ENCODE measurements around the gene ZNF629. TPM values are rescaled to one million over a fixed set of nuclear protein-coding genes. Genes with fewer than 3 reads are reported as not detected.

The ZNF629 gene
- total and polyA plus RNA-seq, 2 of the 4 experiments (the other 2 are of a cell fraction) = 7.3 to 9.1 TPM

- no peak for TF ChIP-seq FOS (IDR thresholded peaks at IDR 0.05; ENCODE audit: low read depth, low read length)
- TF ChIP-seq, protein P1, sequence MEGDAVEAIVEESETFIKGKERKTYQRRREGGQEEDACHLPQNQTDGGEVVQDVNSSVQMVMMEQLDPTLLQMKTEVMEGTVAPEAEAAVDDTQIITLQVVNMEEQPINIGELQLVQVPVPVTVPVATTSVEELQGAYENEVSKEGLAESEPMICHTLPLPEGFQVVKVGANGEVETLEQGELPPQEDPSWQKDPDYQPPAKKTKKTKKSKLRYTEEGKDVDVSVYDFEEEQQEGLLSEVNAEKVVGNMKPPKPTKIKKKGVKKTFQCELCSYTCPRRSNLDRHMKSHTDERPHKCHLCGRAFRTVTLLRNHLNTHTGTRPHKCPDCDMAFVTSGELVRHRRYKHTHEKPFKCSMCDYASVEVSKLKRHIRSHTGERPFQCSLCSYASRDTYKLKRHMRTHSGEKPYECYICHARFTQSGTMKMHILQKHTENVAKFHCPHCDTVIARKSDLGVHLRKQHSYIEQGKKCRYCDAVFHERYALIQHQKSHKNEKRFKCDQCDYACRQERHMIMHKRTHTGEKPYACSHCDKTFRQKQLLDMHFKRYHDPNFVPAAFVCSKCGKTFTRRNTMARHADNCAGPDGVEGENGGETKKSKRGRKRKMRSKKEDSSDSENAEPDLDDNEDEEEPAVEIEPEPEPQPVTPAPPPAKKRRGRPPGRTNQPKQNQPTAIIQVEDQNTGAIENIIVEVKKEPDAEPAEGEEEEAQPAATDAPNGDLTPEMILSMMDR (conservative IDR thresholded peaks at IDR 0.05; ENCODE audit: low read depth, low read length) = no peak
- TF ChIP-seq MAFK (IDR thresholded peaks at IDR 0.05; ENCODE audit: low read depth, low read length) = no peak
Observed at GRCh38 chr16:30780021-30780420, 7.0 kb downstream of the ZNF629 start (continued).

DNA sequence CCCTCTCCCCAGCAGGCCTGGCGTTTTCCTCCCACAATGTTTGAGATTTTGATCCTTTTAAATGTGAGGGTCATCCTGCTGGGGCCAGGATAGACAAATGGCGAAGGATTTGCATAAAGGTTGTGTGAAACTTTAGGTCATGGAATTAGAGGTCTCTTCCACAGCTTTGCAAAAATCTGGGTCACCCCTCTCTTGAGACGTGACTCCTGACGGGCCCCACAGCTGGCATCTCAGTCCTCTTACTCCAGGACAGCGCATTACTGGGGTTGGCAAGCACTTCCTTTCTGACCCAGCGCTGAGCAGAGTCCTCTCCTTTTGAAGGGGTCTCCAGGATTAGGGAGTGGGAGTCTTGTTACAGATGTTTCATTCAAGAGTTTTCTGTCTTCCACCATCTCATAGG, 7.4 kb downstream of the ZNF629 start:
- H3K9ac ChIP-seq (ENCODE audit: low read depth, low read length) = no peak overlapping the region
- H3K36me3 ChIP-seq (ENCODE audit: control insufficient read depth, insufficient read depth, low read length) = peaks cover 37% of the 10 kb centered on the region
- H4K20me1 ChIP-seq (ENCODE audit: insufficient read depth, low read length) = peaks cover 5% of the 10 kb centered on the region
- dilution Hi-C loops (cut with HindIII; ENCODE audit: low sequenced_read_pairs, unreplicated experiment) = no loop called here
- DNase-seq = no peak
- no peak overlapping the region for H3K18ac ChIP-seq (ENCODE audit: low read depth, low read length)
- no peak overlapping the region for H3K27ac ChIP-seq (ENCODE audit: insufficient read depth, low read length)
- H2AFZ ChIP-seq (replicated peaks; ENCODE audit: low read length, poor library complexity) = no peak overlapping the region
- 100% methylated on average over 2 of the region's 6 CpGs; no CpG with 5 or more reads in 1 of the 2 experiments for WGBS, 2 experiments (ENCODE audit: extremely low coverage in 2 of 2, insufficient read length in 1 of 2)
- peaks cover 13% of the 10 kb centered on the region for H3K4me1 ChIP-seq (ENCODE audit: control insufficient read depth, insufficient read depth, low read length)
- POLR2A ChIA-PET (ENCODE audit: unreplicated experiment) = interaction anchor here (0.5 kb wide), 1 partner anchor 27 kb away, joined by 16 read pairs; no protein-coding TSS in a partner anchor
- peaks cover 32% of the 10 kb centered on the region; the same call in 1 of the 2 replicates for H3K9me1 ChIP-seq (ENCODE audit: insufficient read depth, low read length)
- no peak overlapping the region for H4K8ac ChIP-seq (ENCODE audit: low read depth in 2 of 2, low read length in 2 of 2)
- no peak overlapping the region for H3K4ac ChIP-seq (ENCODE audit: low read depth, low read length)
- H4K91ac ChIP-seq (ENCODE audit: insufficient read depth, low read depth, low read length) = no peak overlapping the region
- H3K4me3 ChIP-seq (ENCODE audit: insufficient read depth, low read depth, low read length) = no peak overlapping the region
- no peak overlapping the region for H2BK15ac ChIP-seq (ENCODE audit: low read depth, low read length)
- H3K27me3 ChIP-seq (ENCODE audit: control insufficient read depth, insufficient read depth, low read length) = no peaks in the 10 kb centered on the region
- H4K5ac ChIP-seq (ENCODE audit: low read depth, low read length) = no peak overlapping the region
- peaks cover 15 to 65% of the 10 kb centered on the region in 2 experiments for H3K79me1 ChIP-seq (ENCODE audit: low read depth in 1 of 2, low read length in 2 of 2)
- no peak for ATAC-seq (ENCODE audit: low read depth)
- no peak overlapping the region for H3K14ac ChIP-seq (replicated peaks; ENCODE audit: low read depth, low read length)
- no peaks in the 10 kb centered on the region for H3K9me3 ChIP-seq (ENCODE audit: control insufficient read depth, insufficient read depth, low read length)
- intact Hi-C loops (cut with micrococcal nuclease) = no loop called here
- peak overlapping the region; percentile 3 for H2AK9ac ChIP-seq (replicated peaks; ENCODE audit: low read depth, low read length, poor library complexity)
- in situ Hi-C loops (cut with MboI; ENCODE audit: low sequenced_read_pairs) = no loop called here
- no TSS peak for BruUV-seq (replicated peaks)
- no peak overlapping the region for H2BK120ac ChIP-seq (ENCODE audit: low read depth, low read length)
- H3K4me2 ChIP-seq (ENCODE audit: low read depth, low read length) = no peak overlapping the region
- H2BK5ac ChIP-seq (ENCODE audit: low read depth, low read length, poor library complexity, severe bottlenecking) = no peak overlapping the region
- CTCF ChIA-PET = no interaction called here
- H2AK5ac ChIP-seq (ENCODE audit: low read depth, low read length) = no peak overlapping the region
- no peak overlapping the region for H2BK20ac ChIP-seq (ENCODE audit: low read depth, low read length)
- H3K23ac ChIP-seq (ENCODE audit: low read depth, low read length) = no peak overlapping the region
- H3K56ac ChIP-seq (ENCODE audit: extremely low read depth, insufficient read depth, low read length) = no peak overlapping the region
- TF ChIP-seq MAFK (IDR thresholded peaks at IDR 0.05; ENCODE audit: low read depth, low read length) (no peak), RAD21 (IDR thresholded peaks at IDR 0.05; ENCODE audit: low read length) (no peak), POLR2A (IDR thresholded peaks at IDR 0.05; ENCODE audit: low read depth, low read length) (no peak), SMC3 (IDR thresholded peaks at IDR 0.05; ENCODE audit: low read depth, low read length) (no peak), FOS (IDR thresholded peaks at IDR 0.05; ENCODE audit: low read depth, low read length) (no peak), BHLHE40 (IDR thresholded peaks at IDR 0.05; ENCODE audit: low read depth, low read length) (no peak), CEBPB (IDR thresholded peaks at IDR 0.05; ENCODE audit: low read depth, low read length) (no peak), NFE2L2 (IDR thresholded peaks at IDR 0.05; ENCODE audit: low read depth, low read length) (no peak), RFX5 (IDR thresholded peaks at IDR 0.05; ENCODE audit: low read depth, low read length) (no peak), MXI1 (IDR thresholded peaks at IDR 0.05; ENCODE audit: borderline replicate concordance, low read depth, low read length) (no peak), CHD1 (IDR thresholded peaks at IDR 0.05; ENCODE audit: low read depth, low read length) (no peak), MAZ (IDR thresholded peaks at IDR 0.05; ENCODE audit: borderline replicate concordance, low read depth, low read length) (no peak)
- TF ChIP-seq, protein P2, sequence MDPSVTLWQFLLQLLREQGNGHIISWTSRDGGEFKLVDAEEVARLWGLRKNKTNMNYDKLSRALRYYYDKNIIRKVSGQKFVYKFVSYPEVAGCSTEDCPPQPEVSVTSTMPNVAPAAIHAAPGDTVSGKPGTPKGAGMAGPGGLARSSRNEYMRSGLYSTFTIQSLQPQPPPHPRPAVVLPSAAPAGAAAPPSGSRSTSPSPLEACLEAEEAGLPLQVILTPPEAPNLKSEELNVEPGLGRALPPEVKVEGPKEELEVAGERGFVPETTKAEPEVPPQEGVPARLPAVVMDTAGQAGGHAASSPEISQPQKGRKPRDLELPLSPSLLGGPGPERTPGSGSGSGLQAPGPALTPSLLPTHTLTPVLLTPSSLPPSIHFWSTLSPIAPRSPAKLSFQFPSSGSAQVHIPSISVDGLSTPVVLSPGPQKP (IDR thresholded peaks at IDR 0.05; ENCODE audit: borderline replicate concordance, low read depth, low read length) = no peak

All from IMR-90 (cell line).